ENCODE data around the gene UFD1. TPM values are rescaled to one million over a fixed set of nuclear protein-coding genes. Genes with fewer than 3 reads are reported as not detected.

UFD1 gene
- total and polyA plus RNA-seq, 2 donors (not counting 1 experiment from before 2014, with no cell fraction given), result 43.5 to 70.1 TPM

DNA sequence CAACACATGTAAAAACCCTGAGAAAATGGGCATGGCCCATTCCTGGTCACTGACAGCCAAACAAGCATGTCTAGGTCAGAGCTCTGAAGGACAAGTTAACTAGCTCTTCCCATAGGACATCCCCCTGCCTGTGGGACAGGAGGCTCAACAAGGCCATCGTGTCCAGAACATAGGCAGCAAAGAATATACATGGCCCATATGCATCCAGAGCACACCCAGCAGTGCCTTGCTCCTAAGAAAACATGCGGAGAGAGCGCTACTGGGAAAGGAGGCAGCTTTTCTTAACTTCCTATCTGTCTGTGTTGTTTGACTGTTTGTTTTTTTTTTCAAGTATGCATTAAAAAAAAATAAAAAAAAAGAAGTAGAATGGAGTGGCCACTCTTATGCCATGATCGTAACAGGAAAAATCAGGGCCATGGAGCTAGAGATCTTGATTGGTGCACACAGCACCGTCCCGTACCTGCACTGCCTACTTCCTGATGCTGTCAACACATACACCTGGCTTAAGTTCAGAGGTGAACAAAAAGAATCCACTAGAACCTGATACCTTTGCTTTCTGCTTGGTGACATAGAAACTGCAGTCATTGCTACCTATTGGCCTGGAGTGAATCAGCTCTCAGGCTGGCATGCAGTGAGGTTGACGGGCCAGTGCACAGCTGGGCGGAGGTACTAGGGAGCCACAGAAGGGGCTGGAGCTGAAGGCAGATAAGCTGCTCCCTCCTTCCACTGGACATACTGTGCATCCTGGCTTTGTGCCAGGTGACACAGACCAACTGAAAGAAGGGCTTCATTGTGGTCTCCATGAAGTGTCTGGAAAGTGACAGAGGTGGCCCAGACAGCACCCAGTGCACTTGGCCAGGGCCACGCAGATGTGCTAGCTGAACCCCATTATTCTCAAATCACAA is 11.9 kb downstream of the UFD1 start:
- Mint-ChIP-seq H3K4me3 (no peak overlapping the region), H3K27ac (no peak overlapping the region), H3K27me3 (no peaks in the 10 kb centered on the region), H3K4me1 (no peaks in the 10 kb centered on the region), H3K9me3 (ENCODE audit: insufficient read depth) (no peaks in the 10 kb centered on the region)
- Histone ChIP-seq H3K4me3 (ENCODE audit: control extremely low read depth in 1 of 5, extremely low read depth in 1 of 5, insufficient read depth in 1 of 5, low read depth in 2 of 5, low read length in 4 of 5) (no peak overlapping the region), H3K79me2 (ENCODE audit: control insufficient read depth, insufficient read depth, low read length) (peaks cover 17% of the 10 kb centered on the region), H3K9me3 (ENCODE audit: control extremely low read depth in 1 of 3, control insufficient read depth in 2 of 3, insufficient read depth in 1 of 3, low read length in 2 of 3) (no peaks in the 10 kb centered on the region), H3K4me2 (replicated peaks; ENCODE audit: low read depth, low read length, poor library complexity, severe bottlenecking) (no peak overlapping the region), H3K27me3 (replicated peaks in 1 of 4; ENCODE audit: control extremely low read depth in 1 of 4, control insufficient read depth in 3 of 4, insufficient read depth in 4 of 4, low read length in 3 of 4) (no peaks in the 10 kb centered on the region), H3K9ac (ENCODE audit: low read length) (no peak overlapping the region), H2AFZ (ENCODE audit: insufficient read depth, low read depth, low read length, poor library complexity, severe bottlenecking) (no peak overlapping the region), H3K27ac (ENCODE audit: low read length in 2 of 2) (no peak overlapping the region), H3K36me3 (replicated peaks in 1 of 2; ENCODE audit: control extremely low read depth in 1 of 2, control insufficient read depth in 1 of 2, extremely low read depth in 1 of 2, insufficient read depth in 2 of 2, low read length in 1 of 2) (peaks cover 3 to 80% of the 10 kb centered on the region in 2 experiments), H4K20me1 (ENCODE audit: control insufficient read depth, insufficient read depth, low read length, poor library complexity, severe bottlenecking) (no peaks in the 10 kb centered on the region), H3K4me1 (ENCODE audit: control insufficient read depth in 2 of 2, insufficient read depth in 2 of 2, low read length in 2 of 2) (no peaks in the 10 kb centered on the region)
- TF ChIP-seq EZH2 (IDR thresholded peaks at IDR 0.05; ENCODE audit: borderline replicate concordance, insufficient read depth, low read depth, low read length, poor library complexity, severe bottlenecking), result no peak
- TF ChIP-seq, protein P1, sequence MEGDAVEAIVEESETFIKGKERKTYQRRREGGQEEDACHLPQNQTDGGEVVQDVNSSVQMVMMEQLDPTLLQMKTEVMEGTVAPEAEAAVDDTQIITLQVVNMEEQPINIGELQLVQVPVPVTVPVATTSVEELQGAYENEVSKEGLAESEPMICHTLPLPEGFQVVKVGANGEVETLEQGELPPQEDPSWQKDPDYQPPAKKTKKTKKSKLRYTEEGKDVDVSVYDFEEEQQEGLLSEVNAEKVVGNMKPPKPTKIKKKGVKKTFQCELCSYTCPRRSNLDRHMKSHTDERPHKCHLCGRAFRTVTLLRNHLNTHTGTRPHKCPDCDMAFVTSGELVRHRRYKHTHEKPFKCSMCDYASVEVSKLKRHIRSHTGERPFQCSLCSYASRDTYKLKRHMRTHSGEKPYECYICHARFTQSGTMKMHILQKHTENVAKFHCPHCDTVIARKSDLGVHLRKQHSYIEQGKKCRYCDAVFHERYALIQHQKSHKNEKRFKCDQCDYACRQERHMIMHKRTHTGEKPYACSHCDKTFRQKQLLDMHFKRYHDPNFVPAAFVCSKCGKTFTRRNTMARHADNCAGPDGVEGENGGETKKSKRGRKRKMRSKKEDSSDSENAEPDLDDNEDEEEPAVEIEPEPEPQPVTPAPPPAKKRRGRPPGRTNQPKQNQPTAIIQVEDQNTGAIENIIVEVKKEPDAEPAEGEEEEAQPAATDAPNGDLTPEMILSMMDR (IDR thresholded peaks at IDR 0.05), result no peak
- ChIA-PET CTCF (interaction anchor here (0.9 to 1.2 kb wide), 2 partner anchors 8 to 13 kb away, joined by 3 read pairs; partner anchors contain the start of gene CDC45), POLR2A (no interaction called here)
- ATAC-seq (ENCODE audit: low read depth), result no peak
- 100% methylated on average over 7 of the region's 9 CpGs for WGBS (ENCODE audit: insufficient coverage)
- no peak for DNase-seq
- intact Hi-C loops (cut with micrococcal nuclease), result no loop called here

DNA sequence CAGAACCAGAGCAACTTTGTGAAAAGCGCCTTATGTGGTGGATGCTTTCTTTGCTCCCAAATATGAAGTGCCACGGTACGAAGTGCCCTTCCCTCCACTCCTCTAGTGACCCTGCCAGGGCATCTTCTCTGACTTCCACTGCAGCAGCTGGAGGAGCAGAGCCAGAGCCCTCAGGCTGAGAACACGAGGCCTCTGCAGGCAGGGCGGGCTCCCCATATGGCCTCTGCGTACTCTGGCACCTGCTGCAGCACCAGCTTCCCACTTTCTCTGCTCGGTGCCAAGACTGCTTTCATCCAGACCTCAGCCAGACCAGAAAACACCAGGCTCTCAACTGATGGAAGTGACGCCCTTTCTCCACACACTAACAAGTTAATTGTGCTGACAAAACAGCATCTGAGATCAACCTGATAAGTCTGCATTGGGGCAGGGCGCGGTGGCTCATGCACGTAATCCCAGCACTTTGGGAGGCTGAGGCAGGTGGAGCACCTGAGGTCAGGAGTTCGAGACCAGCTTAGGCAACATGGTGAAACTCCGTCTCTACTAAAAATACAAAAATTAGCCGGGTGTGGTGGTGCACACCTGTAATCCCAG is 12.8 kb downstream of the UFD1 start:
- H3K27me3 ChIP-seq (replicated peaks in 1 of 4; ENCODE audit: control extremely low read depth in 1 of 4, control insufficient read depth in 3 of 4, insufficient read depth in 4 of 4, low read length in 3 of 4), result no peaks in the 10 kb centered on the region
- DNase-seq (no peak), ATAC-seq (ENCODE audit: low read depth) (no peak)
- H3K9me3 Mint-ChIP-seq (ENCODE audit: insufficient read depth), result no peaks in the 10 kb centered on the region
- H3K9me3 ChIP-seq (ENCODE audit: control extremely low read depth in 1 of 3, control insufficient read depth in 2 of 3, insufficient read depth in 1 of 3, low read length in 2 of 3), result no peaks in the 10 kb centered on the region
- H3K27me3 Mint-ChIP-seq, result no peaks in the 10 kb centered on the region
- H3K36me3 ChIP-seq (replicated peaks in 1 of 2; ENCODE audit: control extremely low read depth in 1 of 2, control insufficient read depth in 1 of 2, extremely low read depth in 1 of 2, insufficient read depth in 2 of 2, low read length in 1 of 2), result peaks cover 3 to 71% of the 10 kb centered on the region in 2 experiments
- no peak overlapping the region for H3K9ac ChIP-seq (ENCODE audit: low read length)
- H2AFZ ChIP-seq (ENCODE audit: insufficient read depth, low read depth, low read length, poor library complexity, severe bottlenecking), result no peak overlapping the region
- H4K20me1 ChIP-seq (ENCODE audit: control insufficient read depth, insufficient read depth, low read length, poor library complexity, severe bottlenecking), result no peaks in the 10 kb centered on the region
- CTCF ChIA-PET, result interaction anchor here (0.9 to 1.4 kb wide), 2 partner anchors 8 to 14 kb away, joined by 3 read pairs; partner anchors contain the start of gene CDC45
- H3K27ac Mint-ChIP-seq, result no peak overlapping the region
- no peaks in the 10 kb centered on the region for H3K4me1 Mint-ChIP-seq
- no peak overlapping the region for H3K4me2 ChIP-seq (replicated peaks; ENCODE audit: low read depth, low read length, poor library complexity, severe bottlenecking)
- no peaks in the 10 kb centered on the region for H3K4me1 ChIP-seq (ENCODE audit: control insufficient read depth in 2 of 2, insufficient read depth in 2 of 2, low read length in 2 of 2)
- no peak overlapping the region for H3K4me3 Mint-ChIP-seq
- peaks cover 15% of the 10 kb centered on the region for H3K79me2 ChIP-seq (ENCODE audit: control insufficient read depth, insufficient read depth, low read length)
- TF ChIP-seq, protein P1 (IDR thresholded peaks at IDR 0.05), result no peak
- no peak for TF ChIP-seq EZH2 (IDR thresholded peaks at IDR 0.05; ENCODE audit: borderline replicate concordance, insufficient read depth, low read depth, low read length, poor library complexity, severe bottlenecking)
- H3K27ac ChIP-seq (ENCODE audit: low read length in 2 of 2), result no peak overlapping the region
- intact Hi-C loops (cut with micrococcal nuclease), result no loop called here
- POLR2A ChIA-PET, result no interaction called here
- WGBS (ENCODE audit: insufficient coverage), result 94% methylated on average over 12 of the region's 14 CpGs
- H3K4me3 ChIP-seq (ENCODE audit: control extremely low read depth in 1 of 5, extremely low read depth in 1 of 5, insufficient read depth in 1 of 5, low read depth in 2 of 5, low read length in 4 of 5), result no peak overlapping the region
